ENCODE data around the gene SCFD2.

GRCh38 chr4:52837716-52838558, 527.9 kb downstream of the SCFD2 start:
- no peak for TF ChIP-seq ZBTB4 (CRISPR knock-in tag; IDR thresholded peaks at IDR 0.05)
- TF ChIP-seq SKIL (IDR thresholded peaks at IDR 0.05; ENCODE audit: low read depth, poor library complexity, severe bottlenecking): no peak
- TF ChIP-seq CTCF (IDR thresholded peaks at IDR 0.05 in 2 of 3, conservative IDR thresholded peaks at IDR 0.05 in 1 of 3; ENCODE audit: control insufficient read depth in 2 of 3, extremely low read depth in 1 of 3, insufficient read depth in 1 of 3, low read depth in 3 of 3, low read length in 3 of 3): no peak
- TF ChIP-seq CEBPB (IDR thresholded peaks at IDR 0.05; ENCODE audit: borderline replicate concordance in 1 of 2, low read depth in 2 of 2, low read length in 2 of 2): no peak
- no peak for TF ChIP-seq HDAC6 (IDR thresholded peaks at IDR 0.05; ENCODE audit: unreplicated experiment)
- TF ChIP-seq POLR2A (IDR thresholded peaks at IDR 0.05; ENCODE audit: low read depth, low read length): no peak
- TF ChIP-seq NR2C1 (IDR thresholded peaks at IDR 0.05): no peak
- no peak for TF ChIP-seq CREB1 (IDR thresholded peaks at IDR 0.05; ENCODE audit: low read depth)
- TF ChIP-seq POU2F2 (IDR thresholded peaks at IDR 0.05; ENCODE audit: borderline replicate concordance, low read depth, low read length): no peak
- no peak for TF ChIP-seq SIN3A (IDR thresholded peaks at IDR 0.05; ENCODE audit: low read depth, low read length)
- no peak for TF ChIP-seq SUPT20H (IDR thresholded peaks at IDR 0.05; ENCODE audit: borderline replicate concordance, control insufficient read depth, low read depth, low read length)
- no peak for TF ChIP-seq JUNB (IDR thresholded peaks at IDR 0.05)
- TF ChIP-seq NFXL1 (IDR thresholded peaks at IDR 0.05; ENCODE audit: borderline replicate concordance): no peak
- no peak for TF ChIP-seq USF1 (IDR thresholded peaks at IDR 0.05; ENCODE audit: borderline replicate concordance, extremely low read length, insufficient read depth, low read depth, low read length)
